Progenitor cell of endocrine pancreas (in vitro differentiated cells): ENCODE data around the gene IL12RB1. TPM values are rescaled to one million over a fixed set of nuclear protein-coding genes. Genes with fewer than 3 reads are reported as not detected.
"Not testable (repeated sequence)": the region's sequence is repeated elsewhere in the genome, so short reads cannot be mapped to it uniquely, and the experiment has no call there.

Experiments used
- DNase-seq: peaks from one replicate; pipeline ENCODE4 v3.0.0; 2021; ENCODE audit warnings: low spot score; ENCODE audit not compliant: unreplicated experiment
- H3K27ac Mint-ChIP-seq: 2 replicates; pipeline ENCODE4 v1.8.0; 2021; ENCODE audit warnings: mild to moderate bottlenecking, moderate library complexity, mixed read lengths
- H3K27me3 Mint-ChIP-seq: 2 replicates; pipeline ENCODE4 v1.8.0; 2021; ENCODE audit warnings: mixed read lengths
- H3K36me3 Mint-ChIP-seq: 2 replicates; pipeline ENCODE4 v1.8.0; 2022; ENCODE audit warnings: mixed read lengths; ENCODE audit not compliant: insufficient read depth
- H3K4me1 Mint-ChIP-seq: 2 replicates; pipeline ENCODE4 v1.8.0; 2021; ENCODE audit warnings: low read depth, mixed read lengths
- H3K4me3 Mint-ChIP-seq: 2 replicates; pipeline ENCODE4 v1.8.0; 2021; ENCODE audit warnings: low read depth, mild to moderate bottlenecking, moderate library complexity, mixed read lengths
- H3K9me3 Mint-ChIP-seq: 2 replicates; pipeline ENCODE4 v1.8.0; 2021; ENCODE audit warnings: low read depth, mixed read lengths
- total RNA-seq: library from RNA; stranded (reverse); gene quantifications from 2 replicates; pipeline ENCODE4 v1.2.1, GENCODE V29; 2021
- TF ChIP-seq, protein P1 (sequence below): fragments of 200-600 bp; sonication (generic); IDR thresholded peaks from one replicate; pipeline ENCODE4 v1.5.0; 2021; ENCODE audit warnings: antibody characterized with exemption, mild to moderate bottlenecking; ENCODE audit not compliant: unreplicated experiment

IL12RB1 gene
- total RNA-seq, 1 donor from 2014 or later = not detected

DNA sequence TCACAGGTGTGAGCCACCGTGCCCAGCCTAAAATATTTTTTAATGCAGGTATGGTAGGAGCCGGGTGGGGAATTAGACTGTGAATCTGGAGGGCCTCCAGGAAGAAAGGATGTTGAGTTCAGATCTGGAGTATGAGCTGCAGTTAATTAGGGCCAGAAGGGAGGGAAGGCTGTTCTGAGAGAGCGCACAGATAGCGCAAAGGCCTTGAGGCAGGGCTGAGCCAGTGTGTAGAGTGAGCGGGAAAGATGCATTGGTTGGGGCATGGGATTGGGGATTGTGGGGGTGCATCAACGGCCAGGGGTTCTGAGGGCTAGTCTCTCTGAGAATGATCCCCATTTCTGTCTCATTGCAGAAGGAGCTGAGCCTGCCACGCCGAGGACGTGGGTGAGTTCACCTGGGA lies 20.5 kb upstream of the IL12RB1 start:
- no peak overlapping the region for H3K27ac Mint-ChIP-seq

DNA sequence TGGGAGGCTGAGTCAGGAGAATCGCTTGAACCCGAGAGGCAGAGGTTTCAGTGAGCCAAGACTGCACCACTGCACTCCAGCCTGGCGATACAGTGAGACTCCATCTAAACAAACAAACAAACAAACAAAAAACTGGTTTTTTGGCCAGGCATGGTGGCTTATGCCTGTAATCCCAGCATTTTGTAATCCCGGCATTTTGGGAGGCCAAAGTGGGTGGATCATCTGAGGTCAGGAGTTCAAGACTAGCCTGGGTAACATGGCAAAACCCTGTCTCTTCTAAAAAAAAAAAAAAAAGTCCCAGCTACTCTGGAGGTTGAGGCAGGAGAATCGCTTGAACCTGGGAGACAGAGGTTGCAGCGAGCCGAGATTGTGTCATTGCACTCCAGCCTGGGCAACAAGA lies 18.5 kb upstream of the IL12RB1 start:
- not testable (repeated sequence) for H3K4me3 Mint-ChIP-seq, H3K36me3 Mint-ChIP-seq, DNase-seq, H3K27ac Mint-ChIP-seq, H3K9me3 Mint-ChIP-seq
- Mint-ChIP-seq H3K27me3 (peaks cover 15% of the 10 kb centered on the region), H3K4me1 (peaks cover 10% of the 10 kb centered on the region)

More for the DNA sequence above, 20.5 kb upstream of the IL12RB1 start:
- Mint-ChIP-seq H3K36me3 (no peaks in the 10 kb centered on the region), H3K4me1 (peaks cover 10% of the 10 kb centered on the region), H3K4me3 (no peak overlapping the region), H3K27me3 (peaks cover 11% of the 10 kb centered on the region), H3K9me3 (no peaks in the 10 kb centered on the region)
- TF ChIP-seq, protein P1, sequence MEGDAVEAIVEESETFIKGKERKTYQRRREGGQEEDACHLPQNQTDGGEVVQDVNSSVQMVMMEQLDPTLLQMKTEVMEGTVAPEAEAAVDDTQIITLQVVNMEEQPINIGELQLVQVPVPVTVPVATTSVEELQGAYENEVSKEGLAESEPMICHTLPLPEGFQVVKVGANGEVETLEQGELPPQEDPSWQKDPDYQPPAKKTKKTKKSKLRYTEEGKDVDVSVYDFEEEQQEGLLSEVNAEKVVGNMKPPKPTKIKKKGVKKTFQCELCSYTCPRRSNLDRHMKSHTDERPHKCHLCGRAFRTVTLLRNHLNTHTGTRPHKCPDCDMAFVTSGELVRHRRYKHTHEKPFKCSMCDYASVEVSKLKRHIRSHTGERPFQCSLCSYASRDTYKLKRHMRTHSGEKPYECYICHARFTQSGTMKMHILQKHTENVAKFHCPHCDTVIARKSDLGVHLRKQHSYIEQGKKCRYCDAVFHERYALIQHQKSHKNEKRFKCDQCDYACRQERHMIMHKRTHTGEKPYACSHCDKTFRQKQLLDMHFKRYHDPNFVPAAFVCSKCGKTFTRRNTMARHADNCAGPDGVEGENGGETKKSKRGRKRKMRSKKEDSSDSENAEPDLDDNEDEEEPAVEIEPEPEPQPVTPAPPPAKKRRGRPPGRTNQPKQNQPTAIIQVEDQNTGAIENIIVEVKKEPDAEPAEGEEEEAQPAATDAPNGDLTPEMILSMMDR = no peak
- DNase-seq = no peak

DNA sequence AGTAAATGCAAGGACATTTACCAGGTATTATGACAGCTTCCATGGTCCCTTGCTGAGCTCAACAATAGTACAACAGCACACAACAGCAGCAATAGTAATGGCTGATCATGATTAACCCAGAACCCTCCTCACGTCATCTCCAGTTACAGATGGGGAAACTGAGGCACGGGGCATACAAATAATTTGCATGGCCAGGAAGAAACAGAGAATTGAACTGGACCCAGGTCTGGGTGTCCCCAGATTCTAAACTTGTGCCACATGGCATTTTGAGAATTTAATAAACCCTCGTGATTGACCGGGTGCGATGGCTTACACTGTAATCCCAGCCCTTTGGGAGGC lies 18.0 kb upstream of the IL12RB1 start:
- H3K4me3 Mint-ChIP-seq = peak overlapping the region; percentile 71
- peaks cover 16% of the 10 kb centered on the region for H3K27me3 Mint-ChIP-seq
- no peaks in the 10 kb centered on the region for H3K9me3 Mint-ChIP-seq
- TF ChIP-seq, protein P1 = no peak
- DNase-seq = no peak
- no peaks in the 10 kb centered on the region for H3K36me3 Mint-ChIP-seq
- H3K4me1 Mint-ChIP-seq = peaks cover 10% of the 10 kb centered on the region
- H3K27ac Mint-ChIP-seq = peak overlapping the region; percentile 83

DNA sequence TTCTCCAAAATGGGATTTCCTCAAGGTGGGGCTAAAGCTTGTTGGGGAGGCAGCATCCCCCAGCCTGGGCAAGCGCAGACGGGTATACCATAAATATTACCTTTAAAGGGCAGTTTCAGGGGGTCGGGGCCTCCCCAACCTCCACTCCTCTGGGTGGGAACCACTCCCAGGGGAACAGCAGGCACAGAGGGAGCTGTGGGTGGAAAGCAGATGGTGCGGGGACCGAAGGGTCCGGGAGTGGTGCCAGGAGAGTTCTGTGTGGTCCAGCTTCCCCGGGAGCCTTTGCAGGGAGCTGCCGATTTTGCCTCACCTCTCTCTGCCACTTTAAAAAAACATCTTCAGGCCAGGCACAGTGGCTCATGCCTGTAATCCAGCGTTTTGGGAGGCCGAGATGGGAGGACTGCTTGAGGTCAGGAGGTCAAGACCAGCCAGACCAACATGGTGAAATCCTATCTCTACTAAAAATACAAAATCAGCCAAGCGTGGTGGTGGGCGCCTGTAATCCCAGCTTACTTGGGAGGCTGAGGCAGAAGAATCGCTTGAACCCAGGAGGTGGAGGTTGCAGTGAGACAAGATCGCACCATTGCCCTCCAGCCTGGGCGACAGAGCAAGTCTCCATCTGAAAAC lies 16.3 kb upstream of the IL12RB1 start:
- Mint-ChIP-seq H3K4me1 (no peaks in the 10 kb centered on the region), H3K36me3 (no peaks in the 10 kb centered on the region), H3K4me3 (no peak overlapping the region), H3K27me3 (peaks cover 25% of the 10 kb centered on the region), H3K27ac (no peak overlapping the region), H3K9me3 (no peaks in the 10 kb centered on the region)
- no peak for DNase-seq
- TF ChIP-seq, protein P1 = no peak

DNA sequence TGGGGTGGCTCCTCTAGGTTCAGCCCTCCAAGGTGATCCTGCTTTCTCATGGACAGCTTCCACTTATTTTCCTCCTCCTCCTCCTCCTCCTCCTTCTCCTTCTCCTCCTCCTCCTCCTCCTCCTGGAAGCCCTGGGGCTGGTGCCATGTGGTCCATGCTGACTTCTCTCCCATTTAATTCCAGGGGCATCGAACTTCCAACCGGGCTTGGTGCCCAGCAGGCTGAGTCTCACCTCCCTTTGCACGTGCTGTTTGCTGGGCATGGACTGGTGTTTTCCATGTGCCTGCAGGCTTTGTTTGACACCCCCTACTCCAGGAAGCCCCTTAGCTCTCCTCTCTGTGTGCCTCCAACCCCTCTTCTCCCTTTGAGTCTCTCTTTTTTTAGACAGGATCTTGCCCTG lies 14.5 kb upstream of the IL12RB1 start:
- Mint-ChIP-seq H3K4me3 (no peak overlapping the region), H3K27ac (no peak overlapping the region), H3K9me3 (no peaks in the 10 kb centered on the region), H3K27me3 (peaks cover 28% of the 10 kb centered on the region), H3K4me1 (no peaks in the 10 kb centered on the region), H3K36me3 (no peaks in the 10 kb centered on the region)
- TF ChIP-seq, protein P1 = no peak
- DNase-seq = no peak

DNA sequence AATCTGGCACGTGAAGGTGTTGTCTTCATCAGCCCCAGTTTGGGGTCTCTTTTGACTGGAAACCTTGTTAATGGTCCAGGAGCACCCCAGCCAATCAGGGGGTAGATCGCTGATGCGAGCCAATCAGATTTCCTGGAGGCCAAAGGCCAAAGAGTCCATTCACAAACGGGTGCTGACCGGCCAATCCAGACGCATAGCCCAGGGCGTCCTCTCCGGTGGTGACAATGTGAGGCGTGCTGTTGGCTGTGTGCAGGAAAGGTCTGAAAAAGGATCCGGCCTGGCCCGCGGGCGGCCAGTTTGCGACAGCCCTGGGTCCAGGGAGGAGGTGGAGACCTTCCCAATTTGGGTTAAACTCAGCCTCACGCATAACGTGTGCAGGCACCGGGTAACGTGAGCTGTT lies 14.0 kb upstream of the IL12RB1 start:
- Mint-ChIP-seq H3K27ac (no peak overlapping the region), H3K4me1 (no peaks in the 10 kb centered on the region), H3K4me3 (no peak overlapping the region), H3K36me3 (no peaks in the 10 kb centered on the region), H3K27me3 (peaks cover 29% of the 10 kb centered on the region), H3K9me3 (no peaks in the 10 kb centered on the region)
- TF ChIP-seq, protein P1 = no peak
- DNase-seq = no peak
